ENCODE results near the gene PCDHGA1.

- TF ChIP-seq CTCF (IDR thresholded peaks at IDR 0.05 in 8 of 11, conservative IDR thresholded peaks at IDR 0.05 in 3 of 11) (no peak), POLR2A (IDR thresholded peaks at IDR 0.05) (no peak)
Measured at GRCh38 chr5:141517880-141518617, 187.7 kb downstream of the PCDHGA1 start.

Measured in spleen (tissue), 7 donors.